GM12892 (cell line): Measurements from ENCODE around the gene GRID1.

ENCODE experiments used
- POLR2A ChIP-seq: IDR thresholded peaks from 2 replicates; pipeline ENCODE4 v1.6.1; 2011; ENCODE audit warnings: low read depth, low read length, control low read depth
- POLR2AphosphoS5 ChIP-seq: IDR thresholded peaks from 2 replicates; pipeline ENCODE4 v1.6.1; 2011; ENCODE audit warnings: low read depth, low read length, control low read depth
- TAF1 ChIP-seq: IDR thresholded peaks from 2 replicates; pipeline ENCODE4 v1.6.1; 2011; ENCODE audit warnings: low read depth, mild to moderate bottlenecking, control low read depth, low read length, borderline replicate concordance

DNA sequence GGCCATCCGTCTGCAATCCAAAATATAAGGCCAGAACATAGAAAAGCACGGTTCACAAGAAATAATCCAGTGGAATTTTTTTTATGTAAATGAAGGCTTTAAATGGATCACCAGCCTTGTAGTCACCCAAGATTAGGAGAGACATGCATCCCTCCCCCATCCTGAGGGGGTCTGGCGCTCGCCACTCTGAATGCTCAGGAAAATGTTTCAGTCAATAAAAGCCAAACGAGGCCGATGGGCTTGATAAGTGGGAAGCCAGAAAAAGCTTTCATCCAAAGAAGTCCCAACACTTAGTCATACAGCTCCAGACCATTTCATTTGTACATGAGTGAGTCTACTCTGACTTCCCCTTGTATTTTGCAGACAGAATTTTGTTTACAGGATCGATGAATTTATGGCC, 631.8 kb downstream of the GRID1 start:
- TF ChIP-seq POLR2AphosphoS5 (no peak), POLR2A (no peak), TAF1 (no peak)
